PC-3 (cell line): ENCODE results near the gene RRM2. TPM values are rescaled to one million over a fixed set of nuclear protein-coding genes. Genes with fewer than 3 reads are reported as not detected.
A peak's percentile ranks its signal among the peaks of the same experiment; 100 is the strongest.

Experiments used
- ATAC-seq: fragments of 200-7000 bp; cut with Tn5 transposase; 2 replicates; pipeline ENCODE4 v1.9.1; 2020; ENCODE audit warnings: mild to moderate bottlenecking, moderate library complexity
- BruUV-seq: library from RNA; stranded (reverse); fragments of 400-500 nt; replicated peaks from 2 replicates; lab custom pipeline; 2021; lab: Mats Ljungman, UMichigan
- CTCF ChIA-PET: fragments of 300-600 bp; sonication (Branson Sonifier 250); formaldehyde crosslinking; loops from one replicate; lab custom pipeline; 2022; ENCODE audit warnings: antibody characterized with exemption; lab: Charles Lee
- POLR2A ChIA-PET: fragments of 300-600 bp; sonication (Branson Sonifier 250); formaldehyde crosslinking; loops from one replicate; lab custom pipeline; 2022; ENCODE audit warnings: antibody characterized with exemption; ENCODE audit not compliant: unreplicated experiment; lab: Charles Lee
- DNase-seq: peaks from one replicate; pipeline ENCODE4 v3.0.0-alpha.2; 2015
- H2AFZ ChIP-seq: fragments of 300-600 bp; sonication (generic); 2 replicates; pipeline ENCODE4 v1.6.0; 2016; ENCODE audit warnings: antibody characterized with exemption, low read length
- H3F3A ChIP-seq: fragments of 300-600 bp; sonication (generic); one replicate; pipeline ENCODE4 v1.6.0; 2017; ENCODE audit warnings: antibody characterized with exemption, low read length, control low read depth, mild to moderate bottlenecking; ENCODE audit not compliant: unreplicated experiment
- H3K27ac ChIP-seq: fragments of 300-600 bp; sonication (generic); 2 replicates; pipeline ENCODE4 v1.5.1; 2016; ENCODE audit warnings: mild to moderate bottlenecking, low read length
- H3K27me3 ChIP-seq: fragments of 300-600 bp; sonication (generic); 2 replicates; pipeline ENCODE4 v1.6.1; 2016; ENCODE audit warnings: low read length, mixed read lengths
- H3K36me3 ChIP-seq: fragments of 300-600 bp; sonication (generic); 2 replicates; pipeline ENCODE4 v1.6.1; 2016; ENCODE audit warnings: low read depth, mixed run types, low read length, mixed read lengths
- H3K4me1 ChIP-seq: fragments of 300-600 bp; sonication (generic); 2 replicates; pipeline ENCODE4 v1.5.1; 2016; ENCODE audit warnings: low read length; ENCODE audit not compliant: insufficient read depth
- H3K4me2 ChIP-seq: fragments of 300-600 bp; sonication (generic); 2 replicates; pipeline ENCODE4 v1.6.0; 2016; ENCODE audit warnings: low read length
- H3K4me3 ChIP-seq: fragments of 300-600 bp; sonication (generic); 2 replicates; pipeline ENCODE4 v1.5.1; 2016; ENCODE audit warnings: mild to moderate bottlenecking, low read length, mixed read lengths
- H3K79me2 ChIP-seq: fragments of 300-600 bp; sonication (generic); 2 replicates; pipeline ENCODE4 v1.6.1; 2017; ENCODE audit warnings: low read length, mixed read lengths
- H3K9ac ChIP-seq: fragments of 300-600 bp; sonication (generic); 2 replicates; pipeline ENCODE4 v1.6.0; 2016; ENCODE audit warnings: mild to moderate bottlenecking, low read length
- H3K9me2 ChIP-seq: fragments of 300-600 bp; sonication (generic); replicated peaks from 2 replicates; pipeline ENCODE4 v1.6.1; 2016; ENCODE audit warnings: mixed run types, low read length, mixed read lengths
- H3K9me3 ChIP-seq: fragments of 300-600 bp; sonication (generic); 2 replicates; pipeline ENCODE4 v1.6.1; 2016; ENCODE audit warnings: low read length, mixed read lengths
- H4K20me1 ChIP-seq: fragments of 300-600 bp; sonication (generic); 2 replicates; pipeline ENCODE4 v1.6.1; 2016; ENCODE audit warnings: low read length, mixed read lengths
- EZH2 ChIP-seq: fragments of 300-600 bp; sonication (generic); IDR thresholded peaks from one replicate; pipeline ENCODE4 v1.6.1; 2017; ENCODE audit warnings: antibody characterized with exemption, mild to moderate bottlenecking, low read length; ENCODE audit not compliant: unreplicated experiment
- EZH2phosphoT487 ChIP-seq: fragments of 300-600 bp; sonication (generic); IDR thresholded peaks from 2 replicates; pipeline ENCODE4 v1.6.1; 2018; ENCODE audit warnings: mild to moderate bottlenecking, antibody characterized with exemption, low read length, borderline replicate concordance
- intact Hi-C: fragments of 100-400 bp; cut with micrococcal nuclease; formaldehyde crosslinking; loops from 2 replicates; pipeline ENCODE4 v1.9.0; 2023
- total RNA-seq: library from RNA; depleted of rRNA; stranded (reverse); fragments of >200 nt; gene quantifications from 2 replicates; pipeline ENCODE4 v1.2.3, GENCODE V29; 2014
- TF ChIP-seq, protein P1 (sequence below): fragments of 300-600 bp; sonication (generic); conservative IDR thresholded peaks from 2 replicates; pipeline ENCODE4 v1.5.1; 2017; ENCODE audit warnings: antibody characterized with exemption, low read depth, mild to moderate bottlenecking, low read length

Gene RRM2
- total RNA-seq, 1 experiment from 2014 or later = 282 TPM

DNA sequence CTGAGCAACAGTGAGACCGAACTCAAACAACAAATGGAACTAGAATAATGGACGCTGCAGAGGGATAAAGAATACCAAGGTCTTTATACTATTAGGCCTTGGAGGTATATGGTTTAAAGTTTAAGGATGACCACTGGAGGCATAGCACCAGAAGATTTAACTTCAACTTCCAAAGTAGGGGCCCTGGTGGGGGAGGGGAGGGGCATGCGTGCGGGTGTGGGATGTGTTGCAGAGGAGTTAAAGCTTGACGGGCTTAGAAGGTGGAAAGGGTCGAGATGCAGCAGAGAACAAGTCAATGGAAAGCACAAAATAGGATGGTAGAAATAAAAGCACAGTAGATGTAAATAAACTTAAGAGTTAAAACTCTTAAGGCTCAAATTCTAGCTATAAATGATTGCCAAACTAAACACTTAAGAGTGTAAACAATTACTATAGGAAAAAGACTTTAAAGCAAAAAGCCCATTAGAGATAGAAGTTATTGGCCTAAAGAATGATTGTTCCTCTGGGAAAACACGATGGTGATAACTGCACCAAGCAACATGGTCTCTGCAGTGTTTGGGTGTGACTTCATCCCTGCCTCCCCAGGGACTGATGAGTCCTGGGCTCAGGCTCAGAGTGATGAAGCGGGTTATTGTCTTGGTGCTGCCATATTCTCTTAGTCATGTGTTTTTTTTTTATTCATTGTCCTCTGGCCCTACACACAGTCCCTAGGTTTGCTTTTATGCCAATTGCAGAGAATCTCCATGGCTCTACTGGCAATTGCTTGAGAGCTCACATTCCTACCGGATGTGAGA lies 13.0 kb downstream of the RRM2 start:
- no peaks in the 10 kb centered on the region for H3K27me3 ChIP-seq
- peaks cover 23% of the 10 kb centered on the region for H3K36me3 ChIP-seq
- no peaks in the 10 kb centered on the region for H3K9me3 ChIP-seq
- H3K9me2 ChIP-seq = no peaks in the 10 kb centered on the region
- no peak overlapping the region for H3K27ac ChIP-seq
- H3K4me3 ChIP-seq = no peak overlapping the region
- no peak for TF ChIP-seq EZH2
- TF ChIP-seq, protein P1, sequence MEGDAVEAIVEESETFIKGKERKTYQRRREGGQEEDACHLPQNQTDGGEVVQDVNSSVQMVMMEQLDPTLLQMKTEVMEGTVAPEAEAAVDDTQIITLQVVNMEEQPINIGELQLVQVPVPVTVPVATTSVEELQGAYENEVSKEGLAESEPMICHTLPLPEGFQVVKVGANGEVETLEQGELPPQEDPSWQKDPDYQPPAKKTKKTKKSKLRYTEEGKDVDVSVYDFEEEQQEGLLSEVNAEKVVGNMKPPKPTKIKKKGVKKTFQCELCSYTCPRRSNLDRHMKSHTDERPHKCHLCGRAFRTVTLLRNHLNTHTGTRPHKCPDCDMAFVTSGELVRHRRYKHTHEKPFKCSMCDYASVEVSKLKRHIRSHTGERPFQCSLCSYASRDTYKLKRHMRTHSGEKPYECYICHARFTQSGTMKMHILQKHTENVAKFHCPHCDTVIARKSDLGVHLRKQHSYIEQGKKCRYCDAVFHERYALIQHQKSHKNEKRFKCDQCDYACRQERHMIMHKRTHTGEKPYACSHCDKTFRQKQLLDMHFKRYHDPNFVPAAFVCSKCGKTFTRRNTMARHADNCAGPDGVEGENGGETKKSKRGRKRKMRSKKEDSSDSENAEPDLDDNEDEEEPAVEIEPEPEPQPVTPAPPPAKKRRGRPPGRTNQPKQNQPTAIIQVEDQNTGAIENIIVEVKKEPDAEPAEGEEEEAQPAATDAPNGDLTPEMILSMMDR = no peak
- no peak for TF ChIP-seq EZH2phosphoT487
- H2AFZ ChIP-seq = no peak overlapping the region
- peaks cover 3% of the 10 kb centered on the region for H3F3A ChIP-seq
- no peak overlapping the region for H3K9ac ChIP-seq
- intact Hi-C loops = no loop called here
- ChIA-PET POLR2A (no interaction called here), CTCF (no interaction called here)
- peak; percentile 23; the same call in 1 of the 2 replicates for ATAC-seq
- H4K20me1 ChIP-seq = no peaks in the 10 kb centered on the region
- H3K79me2 ChIP-seq = no peaks in the 10 kb centered on the region
- no peak overlapping the region for H3K4me2 ChIP-seq
- H3K4me1 ChIP-seq = peaks cover 4% of the 10 kb centered on the region; the same call in 1 of the 2 replicates
- no TSS peak for BruUV-seq
- DNase-seq = peak; percentile 41

DNA sequence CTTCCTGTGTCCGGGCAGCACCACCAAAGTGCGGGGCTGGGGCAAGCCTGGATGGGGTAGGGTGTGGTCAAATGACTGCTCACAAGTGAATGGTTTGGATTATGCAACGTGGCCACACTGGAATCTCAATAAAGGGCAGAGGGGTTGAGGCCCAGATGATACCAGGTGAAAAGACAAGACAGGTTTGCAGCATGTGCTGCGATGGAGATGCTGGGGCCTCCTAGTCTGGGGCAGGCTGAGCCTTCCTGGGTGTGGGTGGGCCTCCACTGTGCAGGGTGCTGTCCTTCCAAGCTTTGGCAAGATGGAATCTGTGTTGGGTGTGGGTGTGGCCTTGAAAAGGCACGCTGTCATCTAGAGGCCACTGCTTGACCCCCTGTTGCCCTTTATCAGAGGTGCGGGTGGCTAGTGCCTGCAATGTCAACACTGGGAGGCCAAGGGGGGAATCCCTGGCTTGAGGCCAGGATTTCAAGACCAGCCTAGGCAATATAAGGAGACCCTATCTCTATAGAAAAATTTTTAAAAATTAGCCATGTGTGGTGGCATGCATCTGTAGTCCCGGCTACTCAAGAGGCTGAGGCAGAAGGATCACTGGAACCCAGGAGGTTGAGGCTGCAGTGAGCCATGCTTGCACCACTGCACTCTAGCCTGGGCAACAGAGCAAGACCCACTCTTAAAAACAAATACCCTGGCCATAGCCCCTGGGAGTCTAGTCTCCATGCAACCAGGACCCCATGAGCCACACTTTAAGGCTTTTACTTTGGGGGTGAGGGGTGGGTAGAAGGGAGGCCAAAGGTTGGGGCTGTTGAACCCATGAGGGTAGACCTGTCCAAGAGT lies 13.8 kb downstream of the RRM2 start:
- no peaks in the 10 kb centered on the region for H4K20me1 ChIP-seq
- peaks cover 16% of the 10 kb centered on the region for H3K36me3 ChIP-seq
- no peaks in the 10 kb centered on the region for H3K79me2 ChIP-seq
- no peak overlapping the region for H3K4me2 ChIP-seq
- CTCF ChIA-PET = no interaction called here
- H3K9me3 ChIP-seq = no peaks in the 10 kb centered on the region
- no peak overlapping the region for H3K9ac ChIP-seq
- H3K4me1 ChIP-seq = peaks cover 4% of the 10 kb centered on the region; the same call in 1 of the 2 replicates
- no peaks in the 10 kb centered on the region for H3K9me2 ChIP-seq
- POLR2A ChIA-PET = no interaction called here
- no peak overlapping the region for H3K4me3 ChIP-seq
- ATAC-seq = peak; percentile 24; the same call in 1 of the 2 replicates
- H3F3A ChIP-seq = no peaks in the 10 kb centered on the region
- no peak overlapping the region for H3K27ac ChIP-seq
- no TSS peak for BruUV-seq
- no peaks in the 10 kb centered on the region for H3K27me3 ChIP-seq
- intact Hi-C loops = no loop called here
- no peak overlapping the region for H2AFZ ChIP-seq
- TF ChIP-seq EZH2phosphoT487 (no peak), EZH2 (no peak)
- TF ChIP-seq, protein P1 = no peak
- DNase-seq = no peak
